Sigmoid colon (tissue), 7 donors: ENCODE measurements around the gene EIPR1. TPM values are rescaled to one million over a fixed set of nuclear protein-coding genes. Genes with fewer than 3 reads are reported as not detected.

Experiments used
- DNase-seq: peaks from one replicate; pipeline ENCODE4 v3.0.0-alpha.2; 2019
- H3K27ac ChIP-seq, 4 donors: fragments of 200-600 bp; sonication (generic); one replicate each; pipeline ENCODE4 v1.5.1; 2016 to 2019; ENCODE audit warnings: mild to moderate bottlenecking in 1 of 4
- H3K27me3 ChIP-seq, 3 donors: fragments of 200-600 bp; sonication (generic); one replicate each; pipeline ENCODE4 v1.5.1; 2019; ENCODE audit warnings: mild to moderate bottlenecking in 1 of 3
- H3K36me3 ChIP-seq, 4 donors: fragments of 200-600 bp; sonication (generic); one replicate each; pipeline ENCODE4 v1.5.1; 2016 to 2019
- H3K4me1 ChIP-seq, 4 donors: fragments of 200-600 bp; sonication (generic); one replicate each; pipeline ENCODE4 v1.5.1; 2017 to 2019
- H3K4me3 ChIP-seq, 4 donors: fragments of 200-600 bp; sonication (generic); one replicate each; pipeline ENCODE4 v1.5.1; 2017 to 2019; ENCODE audit warnings: mild to moderate bottlenecking in 2 of 4, moderate library complexity in 1 of 4
- H3K9me3 ChIP-seq, 4 donors: fragments of 200-600 bp in 3 of 4; sonication (generic) in 3 of 4; one replicate each; pipeline versions ENCODE4 v1.5.1 to v1.6.1; 2013 to 2019
- EP300 ChIP-seq, 4 donors: sonication (generic); formaldehyde crosslinking; IDR thresholded peaks; one replicate each; pipeline ENCODE4 v1.6.1; 2017; ENCODE audit warnings: antibody characterized with exemption in 4 of 4
- POLR2A ChIP-seq, 2 donors: fragments of 450-650 bp; IDR thresholded peaks; one replicate each; pipeline ENCODE4 v1.6.1; 2016; ENCODE audit warnings: antibody characterized with exemption in 2 of 2, mild to moderate bottlenecking in 2 of 2, moderate library complexity in 2 of 2
- POLR2AphosphoS5 ChIP-seq, 4 donors: sonication (generic); formaldehyde crosslinking; IDR thresholded peaks; one replicate each; pipeline ENCODE4 v1.6.1; 2017; ENCODE audit warnings: antibody characterized with exemption in 4 of 4
- WGBS, 2 donors: extraction: QIAGEN DNeasy Blood & Tissue Kit; methylation state at CpG; one replicate each; pipeline ENCODE4 v1.1.7; 2013; 5-methylcytosine and 5-hydroxymethylcytosine counted together
- intact Hi-C: fragments of 100-400 bp; cut with DNase I; formaldehyde crosslinking; loops from one replicate; pipeline ENCODE4 v1.15.1; 2023
- polyA plus RNA-seq, 3 donors: library from polyadenylated mRNA; stranded (reverse); fragments of 200-250 nt; gene quantifications; one replicate each; pipeline ENCODE4 v1.2.3, GENCODE V29; 2013
- total RNA-seq, 4 donors: library from RNA; depleted of rRNA; stranded (reverse); fragments of >200 nt; gene quantifications; one replicate each; pipeline ENCODE4 v1.1.0, GENCODE V29; 2016
- TF ChIP-seq, protein P1 (sequence below), 4 experiments: fragments of 450-650 bp in 3 of 4; fragments of 200-600 bp in 1 of 4; IDR thresholded peaks; one replicate each; pipeline ENCODE4 v1.5.1; 2016 to 2019; ENCODE audit warnings: antibody characterized with exemption in 4 of 4, mild to moderate bottlenecking in 3 of 4, moderate library complexity in 2 of 4
- donor health status: healthy with polysubstance abuse.
- donor health status: Bipolar disorder and iron deficiency.
- donor health status: healthy.

Gene EIPR1
- total and polyA plus RNA-seq, 7 donors, result 12.2 to 27.0 (median 20.0) TPM

DNA sequence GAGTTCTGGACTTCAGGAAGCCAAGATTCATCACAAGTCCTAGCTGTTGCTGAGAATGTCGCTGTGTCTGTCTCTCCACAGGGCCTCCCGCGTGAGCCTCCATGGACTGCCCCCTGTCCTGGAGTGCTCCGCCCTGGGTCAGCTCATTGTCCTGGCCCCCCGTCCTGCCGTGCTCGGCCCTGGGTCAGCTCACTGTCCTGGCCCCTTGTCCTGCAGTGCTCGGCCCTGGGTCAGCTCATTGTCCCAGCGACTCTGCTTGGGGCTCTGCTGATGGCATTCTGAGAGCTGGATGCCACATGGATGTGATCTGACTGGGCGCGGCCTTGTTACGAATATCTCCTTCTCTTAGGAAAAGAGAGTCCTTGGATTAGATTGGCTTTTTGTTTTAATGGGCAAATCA, 78.5 kb downstream of the EIPR1 start:
- H3K27ac ChIP-seq, result no peak overlapping the region
- peak; percentile 21 for DNase-seq

DNA sequence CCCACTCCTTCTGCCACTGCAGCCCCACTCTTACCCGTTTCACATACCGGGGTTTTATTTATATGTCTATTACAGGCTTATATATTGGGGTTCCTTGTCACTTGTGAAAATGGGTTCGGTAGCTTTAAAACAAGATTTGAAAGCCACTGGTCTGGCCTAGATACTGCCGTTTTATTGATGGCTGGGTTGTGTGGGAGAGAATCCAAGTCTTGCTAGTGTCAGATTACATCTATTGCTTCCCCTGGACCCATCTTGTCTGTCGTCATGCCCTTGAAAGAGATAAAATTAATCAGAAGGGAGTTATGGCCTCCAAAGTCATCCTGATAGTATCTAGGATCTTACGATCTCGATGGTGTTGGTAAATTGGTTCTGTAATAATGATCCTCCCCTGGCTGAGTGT, 79.4 kb downstream of the EIPR1 start:
- H3K27ac ChIP-seq, result no peak overlapping the region
- H3K4me1 ChIP-seq, result peaks cover 0 to 3% (median 2%) of the 10 kb centered on the region in 4 donors
- H3K4me3 ChIP-seq, result no peak overlapping the region
- H3K9me3 ChIP-seq, result no peaks in the 10 kb centered on the region
- no peaks in the 10 kb centered on the region for H3K36me3 ChIP-seq
- intact Hi-C loops, result no loop called here
- DNase-seq, result no peak
- no peak for TF ChIP-seq POLR2AphosphoS5 (IDR thresholded peaks at IDR 0.05)
- no peak for TF ChIP-seq EP300 (IDR thresholded peaks at IDR 0.05)
- TF ChIP-seq POLR2A (IDR thresholded peaks at IDR 0.05), result no peak
- TF ChIP-seq, protein P1, sequence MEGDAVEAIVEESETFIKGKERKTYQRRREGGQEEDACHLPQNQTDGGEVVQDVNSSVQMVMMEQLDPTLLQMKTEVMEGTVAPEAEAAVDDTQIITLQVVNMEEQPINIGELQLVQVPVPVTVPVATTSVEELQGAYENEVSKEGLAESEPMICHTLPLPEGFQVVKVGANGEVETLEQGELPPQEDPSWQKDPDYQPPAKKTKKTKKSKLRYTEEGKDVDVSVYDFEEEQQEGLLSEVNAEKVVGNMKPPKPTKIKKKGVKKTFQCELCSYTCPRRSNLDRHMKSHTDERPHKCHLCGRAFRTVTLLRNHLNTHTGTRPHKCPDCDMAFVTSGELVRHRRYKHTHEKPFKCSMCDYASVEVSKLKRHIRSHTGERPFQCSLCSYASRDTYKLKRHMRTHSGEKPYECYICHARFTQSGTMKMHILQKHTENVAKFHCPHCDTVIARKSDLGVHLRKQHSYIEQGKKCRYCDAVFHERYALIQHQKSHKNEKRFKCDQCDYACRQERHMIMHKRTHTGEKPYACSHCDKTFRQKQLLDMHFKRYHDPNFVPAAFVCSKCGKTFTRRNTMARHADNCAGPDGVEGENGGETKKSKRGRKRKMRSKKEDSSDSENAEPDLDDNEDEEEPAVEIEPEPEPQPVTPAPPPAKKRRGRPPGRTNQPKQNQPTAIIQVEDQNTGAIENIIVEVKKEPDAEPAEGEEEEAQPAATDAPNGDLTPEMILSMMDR (IDR thresholded peaks at IDR 0.05), result no peak
- no peaks in the 10 kb centered on the region for H3K27me3 ChIP-seq
- 94 to 95% methylated on average over 7 of the region's 7 CpGs for WGBS, 2 donors

More for the DNA sequence above, 78.5 kb downstream of the EIPR1 start:
- H3K27me3 ChIP-seq, result no peaks in the 10 kb centered on the region
- no peaks in the 10 kb centered on the region for H3K9me3 ChIP-seq
- 97% methylated on average over 12 of the region's 12 CpGs for WGBS, 2 donors
- no peak overlapping the region for H3K4me3 ChIP-seq
- intact Hi-C loops, result no loop called here
- H3K4me1 ChIP-seq, result peaks cover 0 to 7% (median 5%) of the 10 kb centered on the region in 4 donors
- H3K36me3 ChIP-seq, result no peaks in the 10 kb centered on the region
- no peak for TF ChIP-seq EP300 (IDR thresholded peaks at IDR 0.05)
- TF ChIP-seq, protein P1 (IDR thresholded peaks at IDR 0.05), result no peak
- no peak for TF ChIP-seq POLR2A (IDR thresholded peaks at IDR 0.05)

DNA sequence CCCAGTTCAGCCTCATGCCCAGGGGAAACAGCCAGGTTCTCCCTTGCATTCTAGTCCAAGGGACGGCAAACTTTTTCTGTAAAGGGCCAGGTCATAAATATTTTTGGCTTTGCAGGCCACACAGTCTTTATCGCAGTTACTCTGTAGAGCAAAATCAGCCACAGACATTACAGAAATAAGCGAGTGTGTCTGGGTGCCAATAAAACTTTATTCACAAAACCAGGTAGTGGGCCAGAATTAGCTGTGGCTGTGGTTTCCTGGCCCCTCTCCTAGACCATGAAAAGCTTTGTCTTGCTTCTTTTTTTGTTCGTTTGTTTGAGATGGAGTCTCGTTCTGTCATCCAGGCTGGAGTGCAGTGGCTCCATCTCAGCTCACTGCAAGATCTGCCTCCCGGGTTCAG, 80.1 kb downstream of the EIPR1 start:
- TF ChIP-seq EP300 (IDR thresholded peaks at IDR 0.05) (no peak), POLR2A (IDR thresholded peaks at IDR 0.05) (no peak), POLR2AphosphoS5 (IDR thresholded peaks at IDR 0.05) (no peak)
- TF ChIP-seq, protein P1 (IDR thresholded peaks at IDR 0.05), result no peak
- Histone ChIP-seq H3K4me3 (no peak overlapping the region), H3K27me3 (no peaks in the 10 kb centered on the region), H3K27ac (no peak overlapping the region), H3K9me3 (no peaks in the 10 kb centered on the region), H3K36me3 (no peaks in the 10 kb centered on the region), H3K4me1 (no peaks in the 10 kb centered on the region)
- no peak for DNase-seq
- intact Hi-C loops, result no loop called here
- WGBS, 2 donors, result 90 to 97% methylated on average over 6 of the region's 6 CpGs

DNA sequence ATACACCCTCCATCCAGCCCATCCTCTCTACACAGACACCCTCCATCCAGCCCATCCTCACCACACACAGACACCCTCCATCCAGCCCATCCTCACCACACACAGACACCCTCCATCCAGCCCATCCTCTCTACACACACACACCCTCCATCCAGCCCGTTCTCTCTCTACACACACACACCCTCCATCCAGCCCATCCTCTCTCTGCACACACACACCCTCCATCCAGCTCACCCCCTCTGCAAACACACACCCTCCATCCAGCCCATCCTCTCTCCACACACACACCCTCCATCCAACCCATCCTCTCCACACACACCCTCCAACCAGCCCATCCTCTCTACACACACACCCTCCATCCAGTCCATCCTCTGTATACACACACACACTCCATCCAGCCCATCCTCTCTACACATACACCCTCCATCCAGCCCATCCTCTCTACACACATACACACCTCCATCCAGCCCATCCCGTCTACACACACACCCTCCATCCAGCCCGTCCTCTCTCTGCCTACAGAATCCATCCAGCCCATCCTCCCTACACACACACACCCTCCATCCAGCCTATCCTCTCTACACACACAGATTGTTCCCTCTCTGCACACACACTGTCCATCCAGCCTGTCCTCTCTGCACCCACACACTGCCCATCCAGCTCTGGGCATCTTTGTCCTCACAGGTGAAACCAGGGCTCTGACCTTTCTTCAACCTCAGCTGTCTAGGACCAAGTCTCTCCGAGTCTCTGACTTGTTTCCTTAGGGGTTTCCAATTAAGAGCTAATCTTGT, 81.2 kb downstream of the EIPR1 start:
- H3K4me1 ChIP-seq, result no peaks in the 10 kb centered on the region
- intact Hi-C loops, result no loop called here
- no peaks in the 10 kb centered on the region for H3K36me3 ChIP-seq
- no peaks in the 10 kb centered on the region for H3K9me3 ChIP-seq
- H3K27ac ChIP-seq, result no peak overlapping the region
- H3K4me3 ChIP-seq, result no peak overlapping the region
- H3K27me3 ChIP-seq, result no peaks in the 10 kb centered on the region
- DNase-seq, result no peak
- WGBS, 2 donors, result 61 to 79% methylated on average over 4 of the region's 4 CpGs
- TF ChIP-seq POLR2A (IDR thresholded peaks at IDR 0.05) (no peak), POLR2AphosphoS5 (IDR thresholded peaks at IDR 0.05) (no peak), EP300 (IDR thresholded peaks at IDR 0.05) (no peak)
- TF ChIP-seq, protein P1 (IDR thresholded peaks at IDR 0.05), result no peak
